ENCODE data around the gene SYT1.

SYT1 gene

GRCh38 chr12:79006306-79006705, 141.7 kb downstream of the SYT1 start:
- TF ChIP-seq POLR2AphosphoS5 (IDR thresholded peaks at IDR 0.05; ENCODE audit: low read depth): no peak
- TF ChIP-seq, protein P1, sequence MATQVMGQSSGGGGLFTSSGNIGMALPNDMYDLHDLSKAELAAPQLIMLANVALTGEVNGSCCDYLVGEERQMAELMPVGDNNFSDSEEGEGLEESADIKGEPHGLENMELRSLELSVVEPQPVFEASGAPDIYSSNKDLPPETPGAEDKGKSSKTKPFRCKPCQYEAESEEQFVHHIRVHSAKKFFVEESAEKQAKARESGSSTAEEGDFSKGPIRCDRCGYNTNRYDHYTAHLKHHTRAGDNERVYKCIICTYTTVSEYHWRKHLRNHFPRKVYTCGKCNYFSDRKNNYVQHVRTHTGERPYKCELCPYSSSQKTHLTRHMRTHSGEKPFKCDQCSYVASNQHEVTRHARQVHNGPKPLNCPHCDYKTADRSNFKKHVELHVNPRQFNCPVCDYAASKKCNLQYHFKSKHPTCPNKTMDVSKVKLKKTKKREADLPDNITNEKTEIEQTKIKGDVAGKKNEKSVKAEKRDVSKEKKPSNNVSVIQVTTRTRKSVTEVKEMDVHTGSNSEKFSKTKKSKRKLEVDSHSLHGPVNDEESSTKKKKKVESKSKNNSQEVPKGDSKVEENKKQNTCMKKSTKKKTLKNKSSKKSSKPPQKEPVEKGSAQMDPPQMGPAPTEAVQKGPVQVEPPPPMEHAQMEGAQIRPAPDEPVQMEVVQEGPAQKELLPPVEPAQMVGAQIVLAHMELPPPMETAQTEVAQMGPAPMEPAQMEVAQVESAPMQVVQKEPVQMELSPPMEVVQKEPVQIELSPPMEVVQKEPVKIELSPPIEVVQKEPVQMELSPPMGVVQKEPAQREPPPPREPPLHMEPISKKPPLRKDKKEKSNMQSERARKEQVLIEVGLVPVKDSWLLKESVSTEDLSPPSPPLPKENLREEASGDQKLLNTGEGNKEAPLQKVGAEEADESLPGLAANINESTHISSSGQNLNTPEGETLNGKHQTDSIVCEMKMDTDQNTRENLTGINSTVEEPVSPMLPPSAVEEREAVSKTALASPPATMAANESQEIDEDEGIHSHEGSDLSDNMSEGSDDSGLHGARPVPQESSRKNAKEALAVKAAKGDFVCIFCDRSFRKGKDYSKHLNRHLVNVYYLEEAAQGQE (IDR thresholded peaks at IDR 0.05; ENCODE audit: insufficient replicate concordance, low read depth): no peak
- TF ChIP-seq CTCF (IDR thresholded peaks at IDR 0.05; ENCODE audit: insufficient read depth, low read length): no peak
- TF ChIP-seq SPI1 (IDR thresholded peaks at IDR 0.05; ENCODE audit: borderline replicate concordance, low read depth): no peak
- no peak for TF ChIP-seq GABPA (IDR thresholded peaks at IDR 0.05; ENCODE audit: low read depth)
- no peak for DNase-seq (ENCODE audit: low read depth in 1 of 2, low spot score in 1 of 2)
- H3K4me3 ChIP-seq (replicated peaks; ENCODE audit: insufficient read depth, low read length): no peak overlapping the region
- no peaks in the 10 kb centered on the region for H3K27me3 ChIP-seq (ENCODE audit: insufficient read depth, poor library complexity, severe bottlenecking)
- no peak overlapping the region for H3K27ac ChIP-seq (replicated peaks)

- Histone ChIP-seq H3K27me3 (ENCODE audit: insufficient read depth, poor library complexity, severe bottlenecking) (no peaks in the 10 kb centered on the region), H3K4me3 (replicated peaks; ENCODE audit: insufficient read depth, low read length) (no peak overlapping the region), H3K27ac (replicated peaks) (no peak overlapping the region)
- TF ChIP-seq SPI1 (IDR thresholded peaks at IDR 0.05; ENCODE audit: borderline replicate concordance, low read depth) (no peak), GABPA (IDR thresholded peaks at IDR 0.05; ENCODE audit: low read depth) (no peak), POLR2AphosphoS5 (IDR thresholded peaks at IDR 0.05; ENCODE audit: low read depth) (no peak)
- TF ChIP-seq, protein P1 (IDR thresholded peaks at IDR 0.05; ENCODE audit: insufficient replicate concordance, low read depth): no peak
- DNase-seq (ENCODE audit: low read depth in 1 of 2, low spot score in 1 of 2): no peak
Observed at GRCh38 chr12:79008591-79008990, 144.0 kb downstream of the SYT1 start.

DNA sequence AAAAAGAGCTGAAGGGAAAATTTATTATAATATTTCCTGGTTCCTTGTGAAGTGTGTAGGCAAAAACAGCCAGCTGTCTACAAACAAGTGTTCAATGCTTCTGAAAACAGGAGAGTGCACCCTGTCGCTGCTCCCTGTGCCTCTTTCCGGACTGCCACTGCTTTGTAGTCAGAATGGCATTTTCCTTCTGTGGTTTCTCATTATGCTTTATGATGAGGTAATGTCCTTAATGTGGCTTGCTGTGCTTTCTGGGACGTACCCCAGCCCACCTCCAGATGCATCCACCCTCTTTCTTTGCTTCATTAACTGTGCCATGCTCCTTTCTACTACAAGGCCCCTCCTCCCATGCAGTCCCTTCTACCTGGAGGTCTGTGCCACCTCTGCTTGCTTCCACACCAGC, 148.1 kb downstream of the SYT1 start:
- DNase-seq (ENCODE audit: low read depth in 1 of 2, low spot score in 1 of 2): no peak
- H3K27ac ChIP-seq (replicated peaks): no peak overlapping the region
- TF ChIP-seq POLR2AphosphoS5 (IDR thresholded peaks at IDR 0.05; ENCODE audit: low read depth) (no peak), SPI1 (IDR thresholded peaks at IDR 0.05; ENCODE audit: borderline replicate concordance, low read depth) (no peak), GABPA (IDR thresholded peaks at IDR 0.05; ENCODE audit: low read depth) (no peak), CTCF (IDR thresholded peaks at IDR 0.05; ENCODE audit: insufficient read depth, low read length) (no peak)
- TF ChIP-seq, protein P1 (IDR thresholded peaks at IDR 0.05; ENCODE audit: insufficient replicate concordance, low read depth): no peak

More for the DNA sequence above, 148.1 kb downstream of the SYT1 start:
- Histone ChIP-seq H3K4me3 (replicated peaks; ENCODE audit: insufficient read depth, low read length) (no peak overlapping the region), H3K27me3 (ENCODE audit: insufficient read depth, poor library complexity, severe bottlenecking) (no peaks in the 10 kb centered on the region)
